PC-3 (cell line): ENCODE measurements around the gene PRRX2.

Experiments used
- EZH2 ChIP-seq: fragments of 300-600 bp; sonication (generic); IDR thresholded peaks from one replicate; pipeline ENCODE4 v1.6.1; 2017; ENCODE audit warnings: antibody characterized with exemption, mild to moderate bottlenecking, low read length; ENCODE audit not compliant: unreplicated experiment
- EZH2phosphoT487 ChIP-seq: fragments of 300-600 bp; sonication (generic); IDR thresholded peaks from 2 replicates; pipeline ENCODE4 v1.6.1; 2018; ENCODE audit warnings: mild to moderate bottlenecking, antibody characterized with exemption, low read length, borderline replicate concordance
- TF ChIP-seq, protein P1 (sequence below): fragments of 300-600 bp; sonication (generic); conservative IDR thresholded peaks from 2 replicates; pipeline ENCODE4 v1.5.1; 2017; ENCODE audit warnings: antibody characterized with exemption, low read depth, mild to moderate bottlenecking, low read length

GRCh38 chr9:129672702-129673101, 7.3 kb downstream of the PRRX2 start:
- TF ChIP-seq, protein P1, sequence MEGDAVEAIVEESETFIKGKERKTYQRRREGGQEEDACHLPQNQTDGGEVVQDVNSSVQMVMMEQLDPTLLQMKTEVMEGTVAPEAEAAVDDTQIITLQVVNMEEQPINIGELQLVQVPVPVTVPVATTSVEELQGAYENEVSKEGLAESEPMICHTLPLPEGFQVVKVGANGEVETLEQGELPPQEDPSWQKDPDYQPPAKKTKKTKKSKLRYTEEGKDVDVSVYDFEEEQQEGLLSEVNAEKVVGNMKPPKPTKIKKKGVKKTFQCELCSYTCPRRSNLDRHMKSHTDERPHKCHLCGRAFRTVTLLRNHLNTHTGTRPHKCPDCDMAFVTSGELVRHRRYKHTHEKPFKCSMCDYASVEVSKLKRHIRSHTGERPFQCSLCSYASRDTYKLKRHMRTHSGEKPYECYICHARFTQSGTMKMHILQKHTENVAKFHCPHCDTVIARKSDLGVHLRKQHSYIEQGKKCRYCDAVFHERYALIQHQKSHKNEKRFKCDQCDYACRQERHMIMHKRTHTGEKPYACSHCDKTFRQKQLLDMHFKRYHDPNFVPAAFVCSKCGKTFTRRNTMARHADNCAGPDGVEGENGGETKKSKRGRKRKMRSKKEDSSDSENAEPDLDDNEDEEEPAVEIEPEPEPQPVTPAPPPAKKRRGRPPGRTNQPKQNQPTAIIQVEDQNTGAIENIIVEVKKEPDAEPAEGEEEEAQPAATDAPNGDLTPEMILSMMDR = no peak
- no peak for TF ChIP-seq EZH2phosphoT487
- TF ChIP-seq EZH2 = no peak
